Activated CD4-positive, alpha-beta T cell treated with anti-CD3 and anti-CD28 coated beads, Interleukin-2, amount 50 U/mL, for 4 hours (primary cell): ENCODE measurements around the gene MARCHF9.
"Not testable (repeated sequence)": the region's sequence is repeated elsewhere in the genome, so short reads cannot be mapped to it uniquely, and the experiment has no call there.

Experiments used
- DNase-seq, 2 experiments: peaks; one replicate each; pipeline ENCODE4 v3.0.0-alpha.2; 2020

Gene MARCHF9

DNA sequence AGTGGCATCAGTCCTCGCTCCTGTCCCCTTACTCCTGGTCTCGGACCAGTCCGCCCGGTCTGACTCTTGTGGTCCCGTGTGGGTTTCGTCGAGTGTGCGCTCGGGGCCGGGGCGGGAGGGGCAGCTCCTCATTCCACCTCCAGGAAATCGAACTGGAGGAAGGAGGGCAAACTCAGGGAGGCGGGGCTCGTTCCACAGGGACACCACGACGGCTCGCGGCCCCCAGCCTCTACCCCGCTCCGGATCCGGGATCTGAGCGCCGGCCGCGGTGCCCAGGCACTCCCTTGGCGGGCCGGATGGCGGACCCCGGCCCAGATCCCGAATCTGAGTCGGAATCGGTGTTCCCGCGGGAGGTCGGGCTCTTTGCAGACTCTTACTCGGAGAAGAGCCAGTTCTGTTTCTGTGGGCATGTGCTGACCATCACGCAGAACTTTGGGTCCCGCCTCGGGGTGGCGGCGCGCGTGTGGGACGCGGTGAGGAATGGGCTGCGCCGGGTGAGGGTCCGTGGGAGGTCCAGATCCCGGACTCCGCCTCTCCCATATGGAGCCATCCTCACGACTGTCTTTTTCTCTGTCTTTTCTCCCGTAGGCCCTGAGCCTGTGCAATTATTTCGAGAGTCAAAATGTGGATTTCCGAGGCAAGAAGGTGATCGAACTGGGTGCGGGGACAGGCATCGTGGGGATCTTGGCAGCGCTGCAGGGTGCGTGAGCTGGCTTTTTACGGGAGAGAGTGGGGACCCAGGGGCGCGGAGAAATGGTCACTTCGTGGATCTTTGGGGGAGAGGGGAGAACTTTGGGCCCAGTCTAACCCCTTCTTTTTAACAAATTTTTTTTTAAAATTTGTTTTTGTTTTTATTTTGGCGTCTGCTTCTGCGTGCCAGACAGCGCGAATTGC is 17.8 kb downstream of the MARCHF9 start, which contains the start of gene EEF1AKMT3:
TSS of gene EEF1AKMT3 (plus strand) at position 186 of the 894 bp plus-strand sequence. CDS start at position 297, 111 bp downstream.
- DNase-seq, result peak in 1 of 2 experiments; percentile 20

DNA sequence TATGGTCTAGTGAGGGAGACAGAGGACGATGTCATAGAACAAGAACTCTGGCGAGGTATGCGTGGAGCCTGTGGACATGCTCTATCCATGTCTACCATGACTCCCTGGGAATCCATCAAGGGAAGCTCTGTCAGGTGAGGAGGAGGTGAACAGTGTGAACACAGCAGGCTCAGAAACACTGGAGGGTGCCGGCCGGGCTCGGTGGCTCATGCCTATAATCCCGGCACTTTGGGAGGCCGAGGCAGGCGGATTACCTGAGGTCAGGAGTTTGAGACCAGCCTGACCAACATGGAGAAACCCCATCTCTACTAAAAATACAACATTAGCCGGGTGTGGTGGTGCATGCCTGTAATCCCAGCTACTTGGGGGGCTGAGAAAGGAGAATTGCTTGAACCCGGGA is 19.7 kb downstream of the MARCHF9 start:
- DNase-seq, result not testable (repeated sequence)

DNA sequence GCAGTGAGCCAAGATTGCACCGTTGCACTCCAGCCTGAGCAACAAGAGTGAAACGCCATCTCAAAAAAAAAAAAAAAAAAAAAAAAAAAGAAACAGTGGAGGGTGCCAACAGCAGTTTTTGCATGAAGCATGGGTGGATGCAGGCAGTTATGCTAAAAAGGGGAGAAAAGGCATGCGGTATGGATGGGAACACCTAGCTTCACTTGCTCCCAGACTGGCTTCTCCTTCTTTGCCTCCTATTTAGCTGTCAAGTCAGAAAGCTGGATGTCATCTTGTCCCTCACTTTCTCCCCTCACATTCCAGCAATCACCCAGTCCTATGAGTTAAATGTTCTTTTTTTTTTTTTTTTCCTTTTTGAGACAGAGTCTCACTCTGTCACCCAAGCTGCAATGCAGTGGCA is 20.1 kb downstream of the MARCHF9 start:
- no peak for DNase-seq

DNA sequence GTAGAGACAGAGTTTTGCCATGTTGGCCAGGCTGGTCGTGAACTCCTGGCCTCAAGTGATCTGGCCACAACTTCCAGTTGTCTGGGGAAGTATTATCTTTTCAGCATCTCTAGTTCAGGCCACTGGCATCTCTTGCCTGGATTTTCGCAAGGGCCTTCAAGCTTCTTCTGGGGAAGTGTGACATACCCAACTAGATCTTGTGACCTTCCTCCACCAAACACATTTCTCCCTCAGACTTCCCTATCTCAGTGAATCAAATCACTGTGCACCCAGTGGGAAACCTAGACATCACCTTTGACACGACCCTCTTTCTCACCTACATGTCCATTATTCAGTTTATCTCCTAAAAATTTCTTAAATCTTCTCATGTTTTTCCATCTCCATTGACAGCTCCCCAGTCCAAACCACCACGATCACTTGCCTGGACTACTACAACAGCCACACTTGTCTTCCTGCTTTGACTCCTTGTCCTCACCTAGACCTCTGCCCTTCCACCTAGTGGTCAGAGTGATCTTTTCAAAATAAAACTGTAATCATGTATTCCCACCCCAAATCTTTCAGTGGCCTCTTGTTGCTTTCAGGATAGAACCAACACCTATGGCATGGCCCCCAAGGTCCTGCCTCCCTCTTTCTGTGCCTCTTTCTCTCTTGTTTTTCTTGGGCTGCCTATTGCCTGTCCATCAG is 20.8 kb downstream of the MARCHF9 start:
- no peak for DNase-seq

DNA sequence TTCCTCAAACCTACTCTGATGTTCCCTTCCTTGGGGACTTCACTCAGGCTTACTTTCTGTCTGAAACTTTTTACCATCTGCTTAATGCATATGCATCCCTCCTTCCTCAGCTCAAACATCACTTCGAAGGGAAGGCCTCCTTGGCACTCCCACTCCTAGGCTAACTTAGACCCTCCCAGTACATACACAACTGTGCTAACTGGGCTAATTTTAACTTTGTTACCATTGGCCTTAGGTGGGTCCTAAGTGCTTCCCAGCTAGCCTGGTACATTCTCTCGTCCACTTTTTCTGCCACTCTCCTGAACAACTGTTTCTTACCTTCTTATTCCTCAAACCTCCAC is 21.3 kb downstream of the MARCHF9 start:
- DNase-seq, result no peak

DNA sequence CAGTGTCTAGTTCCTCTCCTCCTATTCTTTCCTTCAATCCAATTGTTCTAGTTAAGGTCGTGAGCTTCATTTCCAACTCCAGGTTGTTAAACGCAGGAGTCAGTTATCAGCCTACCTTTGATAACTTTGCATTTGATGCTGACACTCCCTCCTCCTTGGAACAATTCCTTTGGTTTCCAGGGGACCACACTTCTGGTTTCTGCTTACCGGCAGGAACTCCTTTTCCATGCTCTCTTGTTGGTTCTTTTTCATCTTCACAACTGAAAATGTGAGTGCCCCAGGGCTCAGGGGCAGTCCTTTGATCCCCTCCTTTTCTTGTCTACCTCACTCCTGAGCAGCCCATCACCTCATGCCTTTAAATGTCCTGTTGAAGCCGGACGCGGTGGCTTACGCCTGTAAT is 22.5 kb downstream of the MARCHF9 start:
- no peak for DNase-seq

DNA sequence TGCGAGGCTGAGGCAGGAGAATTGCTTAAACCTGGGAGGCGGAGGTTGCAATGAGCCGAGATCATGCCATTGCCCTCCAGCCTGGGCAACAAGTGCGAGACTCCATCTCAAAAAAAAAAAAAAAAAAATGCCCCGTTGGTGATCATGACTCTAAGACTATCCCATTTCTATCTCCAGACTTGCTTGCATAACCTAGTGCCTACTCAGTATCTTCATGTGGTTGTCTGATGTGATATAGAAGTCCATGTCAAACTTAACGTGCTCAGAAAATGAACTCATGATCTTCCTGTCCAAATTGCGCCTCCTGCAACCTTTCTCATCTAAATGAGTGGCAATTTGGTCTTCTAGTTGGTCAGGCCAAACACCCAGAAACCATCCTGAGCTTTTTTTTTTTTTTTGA is 23.0 kb downstream of the MARCHF9 start:
- DNase-seq, result no peak

DNA sequence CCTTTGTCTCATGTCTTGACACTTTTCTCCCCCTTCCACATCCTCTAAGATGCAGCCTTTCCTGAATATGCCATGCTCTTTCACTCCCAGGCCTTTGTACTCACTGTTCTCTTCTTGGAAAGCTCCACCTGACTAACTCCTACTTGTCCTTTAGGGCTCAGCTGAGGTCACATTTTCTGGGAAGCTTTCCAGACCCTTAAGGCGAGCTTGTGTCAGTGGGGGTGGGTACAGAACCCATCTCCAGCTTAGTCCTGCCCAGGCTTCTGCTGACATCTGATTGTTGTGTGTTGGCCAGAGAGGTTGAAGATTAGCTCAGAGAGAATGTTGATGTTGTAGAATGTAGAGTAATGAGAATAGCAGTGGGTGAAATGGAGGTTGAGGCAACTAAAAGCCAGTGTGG is 24.8 kb downstream of the MARCHF9 start:
- no peak for DNase-seq

DNA sequence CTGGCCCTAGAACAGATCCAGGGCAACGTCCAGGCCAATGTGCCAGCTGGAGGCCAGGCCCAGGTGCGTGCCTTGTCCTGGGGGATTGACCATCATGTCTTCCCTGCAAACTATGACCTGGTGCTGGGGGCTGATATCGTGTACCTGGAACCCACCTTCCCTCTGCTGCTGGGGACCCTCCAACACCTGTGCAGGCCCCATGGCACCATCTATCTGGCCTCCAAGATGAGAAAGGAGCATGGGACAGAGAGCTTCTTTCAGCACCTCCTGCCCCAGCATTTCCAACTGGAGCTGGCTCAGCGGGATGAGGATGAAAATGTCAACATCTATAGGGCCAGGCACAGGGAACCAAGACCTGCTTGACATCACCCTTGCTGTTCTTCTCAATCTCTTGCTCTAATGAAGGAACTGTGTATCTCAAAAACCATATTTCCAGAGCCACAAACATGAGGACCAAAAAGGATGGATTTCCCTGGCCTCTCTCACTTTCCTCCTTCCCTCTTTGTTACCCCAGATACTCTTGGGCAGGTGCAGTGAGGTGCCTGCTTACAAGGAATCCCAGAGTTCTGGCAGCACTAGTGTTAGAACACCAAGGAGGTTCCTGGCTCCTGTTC is 25.5 kb downstream of the MARCHF9 start:
- DNase-seq, result no peak

DNA sequence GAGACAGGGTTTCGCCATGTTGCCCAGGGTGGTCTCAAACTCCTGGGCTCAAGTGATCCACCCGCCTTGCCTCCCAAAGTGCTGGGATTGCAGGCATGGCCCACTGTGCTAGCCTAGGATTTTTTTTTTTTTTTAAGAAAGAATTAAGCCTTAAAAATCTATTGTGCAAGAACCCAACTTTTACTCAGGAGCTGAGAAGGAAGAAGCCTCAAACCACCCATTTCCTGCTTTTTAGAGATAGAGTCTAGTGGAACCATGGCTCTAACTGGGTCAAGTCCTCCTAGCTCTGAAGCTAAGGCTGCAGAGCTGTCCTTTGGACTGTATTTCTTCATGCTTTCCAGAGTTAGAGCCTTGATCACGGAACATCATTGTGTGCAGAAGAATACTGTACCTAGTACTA is 26.3 kb downstream of the MARCHF9 start:
- no peak for DNase-seq

DNA sequence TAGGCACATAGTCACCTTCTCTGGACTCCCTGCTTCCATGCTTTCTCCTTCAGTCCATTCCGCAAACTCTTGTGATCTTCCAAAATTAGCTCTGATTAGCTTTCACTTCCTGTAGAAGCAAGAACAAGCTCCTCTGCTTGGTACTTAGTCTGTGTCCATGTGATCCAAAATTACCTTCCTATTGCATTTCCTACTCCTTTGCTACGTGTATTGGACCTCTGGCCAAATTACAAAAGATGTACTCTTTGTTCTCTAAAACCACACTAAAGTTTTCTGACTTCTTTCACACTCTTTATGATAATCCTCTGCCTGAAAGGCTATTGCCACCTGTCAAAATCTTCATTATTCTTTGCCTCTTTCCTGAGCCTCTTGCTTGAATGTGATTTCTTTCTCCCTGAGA is 26.9 kb downstream of the MARCHF9 start:
- no peak for DNase-seq

DNA sequence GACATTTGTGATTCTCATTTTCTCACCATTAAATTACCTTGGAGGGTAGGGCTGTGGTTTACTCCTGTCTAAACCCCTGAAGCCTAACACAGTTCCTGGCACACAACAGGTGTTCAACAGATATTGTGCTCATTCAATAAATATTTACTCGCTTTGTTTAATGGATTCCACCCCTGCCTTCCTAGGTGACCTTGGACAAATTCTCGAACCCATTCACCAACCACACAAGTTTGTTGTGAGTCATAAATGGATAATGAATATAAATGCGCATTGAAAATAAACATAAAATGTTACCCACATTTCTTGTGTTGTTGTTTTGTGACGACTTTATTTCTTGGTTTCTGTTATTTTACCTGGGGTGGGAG is 27.3 kb downstream of the MARCHF9 start:
- no peak for DNase-seq

DNA sequence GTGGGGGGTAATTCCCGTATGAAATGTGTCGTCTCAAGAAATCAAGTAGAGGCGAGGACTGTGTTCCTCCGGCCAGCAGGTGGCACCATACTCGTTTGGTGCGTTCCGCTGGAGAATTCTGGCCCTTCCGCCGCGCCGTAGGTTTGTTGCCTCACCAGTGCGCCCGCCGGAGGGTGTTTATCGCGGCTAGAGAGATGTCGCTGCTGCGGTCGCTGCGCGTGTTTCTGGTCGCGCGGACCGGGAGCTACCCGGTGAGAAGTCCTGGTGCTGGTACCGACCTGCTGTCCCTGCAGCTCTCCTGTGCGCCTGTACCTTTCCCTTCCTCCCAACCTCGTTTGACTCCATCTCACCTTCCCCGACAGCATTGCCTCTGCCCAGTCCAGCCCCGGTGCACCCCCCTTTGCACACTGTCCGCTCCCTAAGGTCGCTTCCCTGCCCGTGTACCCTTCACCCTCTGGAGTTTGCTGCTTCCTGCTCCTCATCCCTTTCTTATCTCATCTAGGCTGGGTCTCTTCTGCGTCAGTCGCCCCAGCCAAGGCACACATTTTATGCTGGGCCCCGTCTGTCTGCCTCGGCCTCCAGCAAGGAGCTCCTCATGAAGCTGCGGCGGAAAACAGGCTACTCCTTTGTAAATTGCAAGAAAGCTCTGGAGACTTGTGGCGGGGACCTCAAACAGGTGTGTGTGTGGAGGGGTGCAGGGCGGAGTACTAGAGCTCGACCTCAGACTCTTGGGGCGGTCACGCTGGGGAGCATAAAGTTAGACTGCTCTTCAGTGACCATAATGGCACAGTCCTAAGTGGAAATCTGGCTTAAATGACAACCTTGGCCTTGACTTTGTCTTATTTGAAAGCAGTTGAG is 27.9 kb downstream of the MARCHF9 start, which contains the start of gene TSFM:
TSS of gene TSFM (plus strand) at position 180 of the 858 bp plus-strand sequence. CDS start at position 195, 15 bp downstream.
- peak; percentile 97 to 98 for DNase-seq

DNA sequence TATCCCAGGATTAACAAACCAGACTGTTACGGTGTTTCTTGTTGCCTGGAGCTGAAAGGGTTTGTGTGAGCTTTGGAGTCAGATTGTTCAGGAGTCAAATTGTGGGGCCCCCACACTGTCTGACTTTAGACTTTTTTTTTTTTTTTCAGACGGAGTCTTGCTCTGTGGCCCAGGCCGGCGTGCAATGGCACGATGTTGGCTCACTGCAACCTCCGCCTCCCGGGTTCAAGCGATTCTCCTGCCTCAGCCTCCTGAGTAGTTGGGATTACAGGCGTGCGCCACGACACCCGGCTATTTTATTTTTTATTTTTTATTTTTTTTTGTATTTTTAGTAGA is 28.5 kb downstream of the MARCHF9 start:
- DNase-seq, result no peak

DNA sequence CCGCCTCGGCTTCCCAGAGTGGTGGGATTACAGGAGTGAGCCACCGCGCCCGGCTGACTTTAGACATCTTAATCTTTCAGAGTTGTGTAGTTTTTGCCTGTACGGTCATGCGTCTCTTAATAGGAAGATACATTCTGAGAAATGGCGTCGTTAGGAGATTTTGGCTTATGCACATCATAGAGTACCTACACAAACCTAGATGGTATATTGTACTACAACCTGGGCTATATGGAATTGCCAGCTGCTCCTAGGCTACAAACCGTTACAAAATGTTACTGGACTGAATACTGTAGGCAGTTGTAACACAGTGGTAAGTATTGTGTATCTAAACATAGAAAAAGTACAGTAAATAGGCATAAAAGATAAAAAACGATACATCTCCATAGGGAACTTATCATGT is 29.0 kb downstream of the MARCHF9 start:
- no peak for DNase-seq

DNA sequence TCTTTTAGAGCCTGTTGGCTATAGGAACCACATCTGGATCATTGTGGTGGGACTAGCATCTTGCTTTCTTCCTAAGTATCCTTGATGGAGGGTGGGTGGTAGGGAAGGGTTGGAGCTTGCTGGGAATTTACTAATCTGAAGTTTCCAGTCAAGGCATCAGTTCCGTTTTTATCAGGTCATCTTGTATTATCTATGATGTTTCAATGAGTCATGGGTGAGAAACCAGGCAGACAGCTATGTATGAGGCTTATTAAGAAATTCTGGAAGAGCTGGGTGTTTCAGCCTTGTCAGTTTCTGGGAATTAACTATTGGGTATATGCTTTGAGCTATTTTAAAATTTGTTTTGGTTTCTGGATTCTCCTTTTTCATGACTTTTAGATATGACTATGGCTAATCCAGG is 39.0 kb downstream of the MARCHF9 start:
- DNase-seq, result no peak

DNA sequence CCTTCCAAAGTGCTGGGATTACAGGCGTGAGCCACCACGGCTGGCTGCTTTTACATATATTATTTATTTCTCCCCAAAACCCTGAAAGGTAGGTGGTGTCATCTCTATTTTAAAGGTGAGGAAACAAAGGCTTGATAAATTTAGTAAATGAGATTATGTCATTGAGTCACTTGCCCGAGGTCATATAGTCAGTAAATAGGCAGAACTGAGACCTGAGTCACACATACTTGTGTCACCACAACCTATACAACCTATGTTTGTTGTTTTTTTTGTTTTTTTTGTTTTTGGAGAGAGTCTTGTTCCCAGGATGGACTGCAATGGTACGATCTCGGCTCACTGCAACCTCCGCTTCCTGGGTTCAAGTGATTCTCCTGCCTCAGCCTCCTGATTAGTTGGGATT is 40.5 kb downstream of the MARCHF9 start:
- no peak for DNase-seq

DNA sequence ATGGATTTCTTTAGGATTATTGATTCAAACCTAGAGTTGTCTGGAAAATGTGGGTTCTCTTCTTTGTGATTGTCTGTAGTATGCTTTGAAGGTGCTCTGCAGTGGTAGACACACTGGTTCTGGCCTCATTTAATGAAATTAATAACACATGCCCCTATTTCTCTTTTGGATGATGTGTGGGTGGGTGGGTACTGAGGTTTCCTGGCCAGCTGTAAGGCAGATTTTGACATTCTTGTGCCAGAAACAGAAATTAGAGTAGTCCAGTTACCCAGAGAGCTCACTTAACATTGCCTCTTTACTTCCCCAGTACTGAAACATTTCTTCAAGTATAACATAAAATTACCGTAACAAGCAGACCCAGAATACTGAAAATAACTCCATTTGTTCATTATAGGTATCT is 42.1 kb downstream of the MARCHF9 start:
- DNase-seq, result no peak

DNA sequence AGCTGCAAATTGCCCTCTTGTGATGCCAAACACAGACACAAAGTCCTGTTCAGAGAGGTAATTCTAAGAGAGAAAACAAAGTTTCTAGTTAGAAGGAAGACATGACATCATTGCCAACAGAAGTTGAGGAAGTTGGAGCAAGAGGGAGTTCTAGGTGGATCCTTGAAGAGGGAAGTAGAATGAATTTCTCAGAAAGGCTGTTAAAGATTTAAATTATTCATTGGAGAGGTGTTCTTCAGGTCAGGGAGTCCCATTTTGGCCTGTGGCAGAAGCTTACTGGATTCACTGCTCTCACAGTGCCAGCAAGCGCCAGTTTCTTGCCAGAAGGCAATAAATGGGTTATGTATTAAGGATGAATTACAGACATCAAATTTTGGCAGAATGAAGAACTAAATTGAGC is 43.0 kb downstream of the MARCHF9 start:
- no peak for DNase-seq

DNA sequence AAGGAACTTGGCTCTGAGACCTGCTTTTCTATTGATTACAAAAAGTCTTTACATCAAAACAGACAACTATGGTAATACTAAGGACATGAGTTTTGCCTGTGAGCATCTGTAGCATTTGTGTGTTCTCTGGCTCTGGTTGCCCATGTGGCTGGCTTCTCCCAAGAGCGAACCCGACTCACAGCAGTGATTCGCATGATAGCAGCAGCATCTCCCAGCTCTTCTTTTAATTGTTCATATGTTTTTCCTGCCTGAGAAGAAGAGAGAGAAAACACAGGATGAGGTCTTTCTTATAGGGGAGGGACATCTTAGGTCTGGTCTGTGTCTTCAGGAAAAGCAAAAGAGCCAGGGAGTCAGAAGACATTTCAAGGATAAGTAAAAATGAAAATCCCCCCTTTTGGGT is 46.1 kb downstream of the MARCHF9 start:
- DNase-seq, result no peak

DNA sequence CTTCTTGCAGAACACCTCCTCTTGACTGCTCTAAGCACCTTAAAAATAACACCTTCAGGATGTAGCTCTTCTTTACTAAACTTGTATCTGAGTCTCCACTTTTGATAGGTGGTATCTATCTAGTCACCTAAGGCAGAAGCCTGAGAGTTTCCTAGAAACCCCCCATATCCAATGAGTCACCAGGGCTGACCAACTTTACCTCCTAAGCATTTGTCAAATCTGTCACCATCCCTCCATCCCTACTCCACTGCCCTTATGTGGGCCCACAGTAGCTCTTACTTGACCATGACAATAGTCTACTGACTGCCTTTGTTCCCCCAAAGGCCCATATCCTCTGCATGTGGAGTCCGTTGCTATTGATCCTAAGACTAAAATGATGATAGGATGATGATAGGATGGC is 47.7 kb downstream of the MARCHF9 start:
- no peak for DNase-seq

DNA sequence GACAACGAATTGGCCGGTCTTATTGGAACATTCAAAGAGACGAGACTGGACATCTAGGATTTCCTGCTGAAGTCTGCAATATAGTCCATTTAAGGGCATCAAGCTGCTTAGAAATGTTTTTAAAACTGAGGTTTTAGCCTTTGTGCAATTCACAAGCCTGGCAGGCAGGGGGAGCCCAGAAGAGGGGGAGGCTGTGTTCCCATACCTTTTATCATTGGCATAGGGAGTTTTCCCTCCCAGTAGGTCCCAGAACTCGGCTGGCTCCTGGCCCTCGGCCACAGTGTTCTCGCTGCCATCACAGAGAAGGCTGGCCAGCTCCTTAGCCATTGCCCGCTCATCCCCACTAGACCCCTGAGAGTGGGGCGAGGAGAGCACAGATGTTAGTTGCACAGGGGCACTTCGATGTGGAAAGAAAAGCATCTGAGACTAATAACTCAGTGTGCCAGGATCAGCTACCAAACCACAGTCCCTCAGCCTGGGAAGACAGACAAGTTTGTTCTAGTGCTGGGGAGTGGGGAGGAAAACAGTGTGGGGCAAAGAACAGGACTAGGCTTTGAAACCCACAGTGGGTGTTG is 48.5 kb downstream of the MARCHF9 start:
- peak; percentile 15 to 30 for DNase-seq

DNA sequence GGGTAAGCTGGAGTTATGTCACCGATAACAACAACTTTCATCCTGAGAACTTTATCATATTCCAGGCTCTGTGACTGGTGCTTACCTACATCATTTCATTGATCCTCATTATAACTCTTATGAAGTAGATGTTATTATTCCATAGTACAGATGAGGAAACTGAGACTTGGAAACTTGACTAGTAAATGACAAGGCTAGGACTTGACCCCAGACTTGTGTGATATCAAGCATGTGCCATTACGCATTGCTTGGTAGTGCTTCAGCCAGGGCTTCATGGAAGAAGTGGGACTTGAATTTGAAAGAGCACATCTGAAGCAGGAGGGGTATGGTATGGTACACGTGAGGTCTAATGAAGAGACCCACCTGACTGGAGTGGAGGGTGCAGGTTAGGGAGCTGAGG is 51.8 kb downstream of the MARCHF9 start:
- no peak for DNase-seq
